Hepatic stellate cell (primary cell): Measurements from ENCODE around the gene MC1R.
"Not testable (repeated sequence)": the region's sequence is repeated elsewhere in the genome, so short reads cannot be mapped to it uniquely, and the experiment has no call there.

Experiments
- DNase-seq: peaks from one replicate; pipeline ENCODE4 v3.0.0; 2011; ENCODE audit warnings: low spot score

Gene MC1R

DNA sequence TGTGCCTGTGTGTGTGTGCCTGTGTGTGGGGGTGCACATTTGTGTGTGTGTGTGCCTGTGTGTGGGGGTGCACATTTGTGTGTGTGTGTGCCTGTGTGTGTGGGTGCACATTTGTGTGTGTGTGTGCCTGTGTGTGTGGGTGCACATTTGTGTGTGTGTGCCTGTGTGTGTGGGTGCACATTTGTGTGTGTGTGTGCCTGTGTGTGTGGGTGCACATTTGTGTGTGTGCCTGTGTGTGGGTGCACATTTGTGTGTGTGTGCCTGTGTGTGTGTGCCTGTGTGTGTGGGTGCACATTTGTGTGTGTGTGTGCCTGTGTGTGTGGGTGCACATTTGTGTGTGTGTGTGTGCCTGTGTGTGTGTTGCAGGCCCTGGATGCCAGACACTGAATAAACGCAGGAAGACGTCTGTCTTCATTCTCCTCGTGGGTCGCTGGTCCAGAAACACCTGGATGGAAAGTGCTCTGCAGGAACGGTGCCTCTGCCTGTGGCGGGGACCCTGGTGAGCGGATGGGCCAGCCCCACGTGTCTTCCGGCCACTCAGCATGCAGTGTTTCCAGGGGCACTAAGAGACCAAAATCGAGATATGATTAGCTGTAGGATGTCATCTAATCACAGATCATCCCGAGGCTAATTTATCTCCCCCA is 3.9 kb upstream of the MC1R start:
- DNase-seq: not testable (repeated sequence)

DNA sequence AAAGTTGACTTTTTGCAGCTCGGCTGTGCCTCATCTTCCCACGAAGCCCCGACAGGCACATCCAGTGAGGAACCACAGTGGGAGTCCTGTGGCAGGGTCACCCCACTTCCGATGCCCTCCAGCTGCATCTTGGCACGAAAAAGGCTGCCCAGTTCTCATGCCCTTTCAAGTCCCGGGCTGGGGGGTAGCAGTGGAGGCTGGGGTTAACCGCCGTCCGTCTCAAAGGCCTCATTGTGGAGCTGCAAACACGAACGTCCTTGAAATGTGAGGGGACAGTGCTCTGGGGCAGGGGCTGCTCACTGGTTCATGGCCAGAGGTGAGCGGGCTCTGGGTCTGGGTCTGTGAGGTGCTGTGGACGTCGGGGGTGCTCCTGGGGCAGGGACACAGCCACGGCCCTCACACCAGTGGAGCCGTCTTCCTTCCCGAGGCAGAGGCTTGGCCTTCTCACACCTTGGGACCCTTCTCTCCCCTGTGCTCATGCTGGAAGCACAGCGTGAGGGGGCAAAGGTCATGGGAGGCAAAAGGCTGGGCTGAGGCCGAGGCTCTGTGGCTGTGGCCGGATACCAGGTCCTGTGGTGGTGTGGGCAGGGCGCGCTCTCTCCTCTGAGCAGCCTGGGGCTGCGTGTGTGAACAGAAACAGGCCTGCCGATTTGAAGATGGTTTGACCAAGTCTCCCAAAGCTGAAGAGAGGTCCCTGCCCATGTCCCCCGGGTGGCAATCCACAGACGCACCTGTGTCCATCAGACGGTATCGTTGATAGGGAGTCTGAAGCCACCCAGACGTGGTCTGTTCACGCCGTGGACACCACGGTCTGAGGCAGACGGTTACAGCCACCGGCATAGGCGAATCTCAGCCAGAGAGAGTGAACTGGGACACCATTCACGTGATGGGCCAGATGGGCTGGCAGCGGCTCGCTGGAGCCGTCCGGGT is 3.1 kb upstream of the MC1R start:
- no peak for DNase-seq

DNA sequence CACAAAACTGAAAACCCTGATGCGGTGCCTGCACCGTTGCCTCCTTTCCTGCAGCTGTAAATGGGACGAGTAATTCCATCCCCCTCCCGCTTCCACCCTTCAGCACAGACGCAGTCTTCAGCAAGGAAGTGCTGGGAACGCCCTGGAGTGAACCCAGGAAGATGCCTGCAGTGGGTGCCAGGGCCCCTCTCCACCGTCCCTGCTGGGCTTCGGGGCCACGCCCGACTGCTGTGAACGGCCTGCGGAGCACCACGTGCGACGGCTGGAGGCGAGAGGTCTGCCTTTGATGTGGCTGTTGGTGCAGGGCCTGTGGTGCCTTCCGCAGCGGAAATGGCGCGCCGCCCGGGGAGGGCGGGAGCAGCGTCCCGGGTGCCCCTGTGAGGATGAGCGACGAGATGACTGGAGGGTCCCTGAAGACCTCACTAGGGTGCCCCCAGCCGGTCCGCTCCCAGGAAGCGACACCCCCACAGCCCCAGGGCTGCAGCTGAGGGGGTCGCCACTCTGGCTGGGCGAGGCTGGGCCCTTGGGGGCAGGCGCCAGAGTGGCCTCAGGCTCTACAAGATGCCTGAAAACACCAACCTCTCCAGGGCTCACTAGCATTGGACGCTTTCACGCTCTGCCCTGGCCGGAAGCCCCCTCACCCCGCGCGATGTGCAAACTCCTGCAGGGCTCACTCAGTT is 749 bp upstream of the MC1R start:
- peak; percentile 74 for DNase-seq

DNA sequence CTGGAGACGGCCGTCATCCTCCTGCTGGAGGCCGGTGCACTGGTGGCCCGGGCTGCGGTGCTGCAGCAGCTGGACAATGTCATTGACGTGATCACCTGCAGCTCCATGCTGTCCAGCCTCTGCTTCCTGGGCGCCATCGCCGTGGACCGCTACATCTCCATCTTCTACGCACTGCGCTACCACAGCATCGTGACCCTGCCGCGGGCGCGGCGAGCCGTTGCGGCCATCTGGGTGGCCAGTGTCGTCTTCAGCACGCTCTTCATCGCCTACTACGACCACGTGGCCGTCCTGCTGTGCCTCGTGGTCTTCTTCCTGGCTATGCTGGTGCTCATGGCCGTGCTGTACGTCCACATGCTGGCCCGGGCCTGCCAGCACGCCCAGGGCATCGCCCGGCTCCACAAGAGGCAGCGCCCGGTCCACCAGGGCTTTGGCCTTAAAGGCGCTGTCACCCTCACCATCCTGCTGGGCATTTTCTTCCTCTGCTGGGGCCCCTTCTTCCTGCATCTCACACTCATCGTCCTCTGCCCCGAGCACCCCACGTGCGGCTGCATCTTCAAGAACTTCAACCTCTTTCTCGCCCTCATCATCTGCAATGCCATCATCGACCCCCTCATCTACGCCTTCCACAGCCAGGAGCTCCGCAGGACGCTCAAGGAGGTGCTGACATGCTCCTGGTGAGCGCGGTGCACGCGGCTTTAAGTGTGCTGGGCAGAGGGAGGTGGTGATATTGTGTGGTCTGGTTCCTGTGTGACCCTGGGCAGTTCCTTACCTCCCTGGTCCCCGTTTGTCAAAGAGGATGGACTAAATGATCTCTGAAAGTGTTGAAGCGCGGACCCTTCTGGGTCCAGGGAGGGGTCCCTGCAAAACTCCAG is 1.1 kb downstream of the MC1R start:
- no peak for DNase-seq

DNA sequence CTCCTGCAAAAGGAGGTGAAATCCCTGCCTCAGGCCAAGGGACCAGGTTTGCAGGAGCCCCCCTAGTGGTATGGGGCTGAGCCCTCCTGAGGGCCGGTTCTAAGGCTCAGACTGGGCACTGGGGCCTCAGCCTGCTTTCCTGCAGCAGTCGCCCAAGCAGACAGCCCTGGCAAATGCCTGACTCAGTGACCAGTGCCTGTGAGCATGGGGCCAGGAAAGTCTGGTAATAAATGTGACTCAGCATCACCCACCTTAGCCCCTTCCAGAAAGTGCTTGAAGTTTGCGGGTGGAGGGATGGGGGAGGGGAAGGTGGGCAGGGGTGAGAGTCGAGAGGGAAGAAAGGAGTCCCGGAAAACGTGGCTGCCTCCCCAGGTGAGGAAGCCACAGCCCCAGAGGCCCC is 2.1 kb downstream of the MC1R start:
- DNase-seq: no peak

DNA sequence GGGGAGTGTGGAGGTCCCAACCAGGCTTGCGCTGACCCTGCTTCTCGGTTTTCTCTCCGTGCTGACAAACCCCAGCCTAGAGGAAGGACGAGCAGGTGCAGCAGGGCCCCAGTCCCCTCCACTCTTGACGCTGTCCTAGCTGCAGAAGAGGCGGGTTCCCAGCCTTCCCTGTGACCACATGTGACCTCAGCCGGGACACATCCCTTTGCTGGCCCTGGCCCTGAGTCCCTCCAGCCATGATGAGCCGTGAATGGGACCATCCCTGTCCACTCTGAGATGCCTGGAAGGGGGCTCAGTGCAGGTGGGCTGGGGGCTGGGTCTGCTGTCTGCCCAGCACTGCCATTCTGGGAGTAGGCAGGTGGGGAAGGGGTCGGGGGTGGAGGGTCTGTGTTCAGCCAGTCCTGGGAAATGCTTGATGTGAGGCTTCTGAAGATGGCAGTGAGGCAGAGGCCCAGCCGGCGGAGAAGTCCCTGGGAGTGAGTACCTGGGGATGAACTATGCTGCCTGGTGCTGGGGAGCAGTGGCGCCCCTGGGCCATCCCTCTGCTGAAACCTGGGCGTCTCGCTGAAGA is 2.6 kb downstream of the MC1R start:
- DNase-seq: no peak

DNA sequence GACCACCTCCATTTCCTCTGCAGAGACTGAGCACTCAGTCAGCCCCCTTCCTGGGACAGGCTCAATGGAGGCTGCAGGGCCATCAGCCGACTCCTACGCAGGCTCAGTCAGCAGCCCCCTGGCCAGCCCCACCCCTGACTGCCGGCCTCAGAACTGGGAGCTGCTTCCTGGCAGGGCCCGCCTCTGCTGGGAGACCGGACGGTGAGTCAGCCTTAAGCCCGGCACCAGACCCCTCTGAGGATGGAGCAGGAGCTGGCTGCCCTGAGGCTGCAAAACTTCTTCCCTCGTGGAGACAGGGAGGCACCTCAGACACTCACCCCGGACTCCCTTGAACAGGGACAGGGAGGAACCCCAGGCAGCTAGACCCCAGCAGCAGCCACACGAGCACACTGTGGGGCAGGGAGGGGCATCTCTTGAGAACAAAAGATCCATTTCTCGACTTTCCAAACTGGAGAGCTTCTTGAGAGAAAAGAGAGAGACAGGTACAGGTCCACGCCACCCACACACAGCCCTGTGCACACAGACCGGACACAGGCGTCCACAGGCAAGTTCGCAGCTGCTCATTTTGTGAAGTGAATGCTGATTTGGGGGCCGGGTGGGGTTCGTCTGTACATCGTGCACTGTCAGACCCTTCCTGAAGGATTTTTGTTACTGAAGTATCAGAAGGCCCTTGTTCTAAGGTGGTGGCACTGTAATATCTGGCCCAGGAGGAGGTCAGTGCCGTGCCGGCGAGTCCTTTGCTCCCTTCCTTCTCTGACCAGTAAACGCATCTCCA is 3.2 kb downstream of the MC1R start:
- DNase-seq: peak; percentile 98

DNA sequence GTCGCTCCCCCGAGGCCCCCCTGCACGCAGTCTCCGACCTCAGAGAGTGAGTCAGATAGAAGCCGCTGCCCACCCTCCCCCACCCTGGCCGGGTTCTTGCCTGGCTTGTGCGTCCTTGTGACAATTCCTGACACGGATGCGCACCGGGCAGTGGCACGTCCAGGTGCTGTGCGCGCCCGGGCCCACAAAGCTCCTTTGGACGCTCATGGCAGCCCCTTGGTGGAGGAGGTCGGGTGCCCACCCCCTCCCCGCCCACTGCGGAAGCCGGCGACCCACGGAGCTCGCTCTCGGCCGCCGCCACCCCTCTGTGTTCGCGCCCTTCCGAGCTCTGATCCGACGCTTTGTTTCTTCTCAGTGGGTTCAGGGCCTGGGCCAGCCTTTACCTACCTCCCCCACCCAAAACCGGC is 3.8 kb downstream of the MC1R start:
- DNase-seq: peak; percentile 95

DNA sequence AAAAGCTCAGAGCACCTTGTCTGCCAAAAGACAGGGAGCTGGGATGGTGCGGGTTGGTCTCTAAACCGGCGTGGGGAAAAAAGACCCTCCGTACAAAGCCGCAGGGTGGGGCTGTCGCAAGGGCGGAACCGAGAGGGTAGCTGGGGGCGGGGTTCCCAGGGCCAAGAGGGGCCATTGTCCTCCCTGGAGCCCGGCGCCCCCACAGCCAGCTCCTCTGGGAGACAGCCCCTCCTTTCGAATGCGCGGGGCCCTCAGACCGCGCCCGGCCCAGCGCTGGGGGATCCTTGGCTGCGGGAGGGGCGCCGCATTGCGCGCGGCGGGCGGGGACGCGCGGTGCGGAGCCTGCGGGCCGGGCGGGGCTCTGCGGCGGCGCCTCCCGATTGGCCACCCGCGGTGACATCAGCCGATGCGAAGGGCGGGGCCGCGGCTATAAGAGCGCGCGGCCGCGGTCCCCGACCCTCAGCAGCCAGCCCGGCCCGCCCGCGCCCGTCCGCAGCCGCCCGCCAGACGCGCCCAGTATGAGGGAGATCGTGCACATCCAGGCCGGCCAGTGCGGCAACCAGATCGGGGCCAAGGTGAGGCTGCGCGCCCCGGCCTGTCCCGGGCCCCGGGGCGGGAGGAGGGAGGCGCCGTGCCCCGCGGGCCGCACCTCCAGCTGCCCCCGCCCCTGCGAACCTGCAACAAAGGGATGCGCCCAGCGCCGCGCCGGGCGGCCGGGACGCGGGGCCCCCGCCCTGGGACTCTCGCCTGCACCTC is 4.4 kb downstream of the MC1R start, which contains the start of gene TUBB3:
Gene TUBB3 (plus strand): TSS at position 459 of the 756 bp plus-strand sequence. CDS start 60 bp downstream, at position 519.
- DNase-seq: peak; percentile 98

DNA sequence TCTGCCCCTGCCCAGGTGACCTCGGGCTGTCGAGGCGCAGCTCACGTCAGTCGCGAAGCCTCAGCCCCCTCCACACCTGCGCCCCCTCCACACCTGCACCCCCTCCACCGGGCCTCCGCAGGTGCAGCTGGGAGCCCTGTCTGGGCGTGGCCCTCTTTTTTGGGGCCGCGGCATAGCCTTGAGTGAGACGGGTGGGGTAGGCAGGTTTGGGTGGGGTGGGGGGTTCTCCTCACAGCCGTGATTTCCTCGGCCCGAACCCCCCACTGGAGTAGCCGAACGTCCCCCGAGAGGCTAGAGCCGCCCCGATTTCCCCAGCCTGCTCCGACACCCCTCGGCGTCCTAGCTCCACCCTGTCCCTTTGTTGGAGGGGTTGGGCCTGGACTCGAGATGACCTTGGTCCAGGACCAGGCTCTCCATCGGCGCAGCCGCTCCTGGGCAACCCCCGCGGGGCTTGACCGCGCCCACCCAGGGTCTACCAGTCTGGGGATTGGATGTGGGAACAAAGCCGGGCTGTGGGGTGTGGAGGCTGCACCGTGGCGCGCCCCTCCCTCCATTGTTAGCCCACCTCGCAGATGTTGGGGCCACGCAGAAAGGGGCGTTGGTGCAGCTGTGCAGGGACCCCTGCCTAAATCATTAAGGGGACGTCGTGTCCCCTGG is 5.1 kb downstream of the MC1R start:
- DNase-seq: no peak

DNA sequence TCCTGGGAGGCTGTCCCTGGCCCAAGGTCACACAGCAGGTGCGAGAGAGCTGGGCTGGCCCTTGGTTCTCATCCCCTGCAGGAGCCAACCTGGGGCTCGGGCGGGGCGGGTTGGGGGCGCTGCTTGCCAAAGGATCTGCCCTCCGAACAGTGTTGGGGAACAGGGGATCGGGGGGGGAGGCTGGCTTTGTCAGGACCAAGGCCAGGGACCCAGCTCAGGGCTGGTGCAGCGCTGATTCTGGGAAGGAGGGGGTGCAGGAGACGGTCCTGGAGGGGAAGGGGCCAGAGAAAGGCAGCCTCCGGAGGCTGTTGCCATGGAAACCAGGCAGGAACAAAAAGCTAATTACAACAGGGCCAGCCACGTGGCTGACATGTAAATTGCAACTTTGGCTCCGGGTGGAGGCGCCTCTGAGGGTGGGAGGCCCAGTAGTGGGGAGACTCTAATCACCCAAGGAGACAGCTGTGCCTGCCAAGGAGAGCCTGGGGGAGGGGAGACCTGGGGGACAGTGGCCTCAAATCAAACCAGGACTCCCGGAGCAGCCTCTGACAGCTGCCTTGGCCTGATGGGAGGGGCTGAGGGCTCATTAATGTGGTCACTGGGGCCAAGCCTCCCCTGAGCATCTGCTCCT is 5.7 kb downstream of the MC1R start:
- no peak for DNase-seq

DNA sequence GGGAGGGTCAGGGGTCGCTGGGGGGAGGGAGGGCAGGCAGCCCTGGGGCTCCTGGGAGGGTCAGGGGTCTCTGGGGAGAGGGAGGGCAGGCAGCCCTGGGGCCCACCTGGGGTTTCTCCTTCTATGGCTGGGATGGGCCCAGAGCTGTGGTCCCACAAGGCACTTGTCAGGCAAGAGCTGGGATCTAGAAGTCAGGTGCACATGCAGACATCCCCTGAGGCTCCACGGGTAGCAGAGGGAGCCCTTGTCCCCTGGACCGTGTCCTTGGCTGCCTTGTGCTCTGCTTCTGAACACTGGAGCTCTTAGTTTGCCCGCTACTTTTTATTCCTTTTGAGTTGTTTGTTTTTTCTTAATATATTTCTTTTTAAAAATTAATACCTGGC is 6.3 kb downstream of the MC1R start:
- DNase-seq: no peak

DNA sequence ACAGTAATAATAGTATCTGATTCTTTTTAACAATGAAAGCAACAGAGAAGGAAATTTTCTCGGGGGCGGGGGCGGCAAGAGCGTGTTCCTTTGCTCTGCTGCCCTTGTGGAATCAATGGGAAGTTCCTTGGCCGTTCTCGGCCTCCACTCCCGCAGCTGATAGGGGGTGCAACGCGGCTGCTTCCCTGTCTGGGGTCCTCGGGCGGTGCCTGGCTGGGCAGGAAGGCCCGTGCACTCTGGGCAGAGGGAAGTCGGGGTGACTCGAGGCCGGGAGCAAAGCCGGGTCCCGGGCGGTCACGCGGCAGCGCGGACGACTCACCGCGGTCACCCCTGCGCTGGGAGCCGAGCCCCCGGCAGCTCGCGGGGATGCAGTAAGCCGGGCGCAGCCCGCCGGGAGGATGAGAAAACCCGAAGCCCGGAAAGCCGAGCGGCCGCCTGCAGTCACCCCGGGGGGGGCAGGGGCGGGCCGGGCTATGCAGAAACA is 7.0 kb downstream of the MC1R start:
- no peak for DNase-seq

DNA sequence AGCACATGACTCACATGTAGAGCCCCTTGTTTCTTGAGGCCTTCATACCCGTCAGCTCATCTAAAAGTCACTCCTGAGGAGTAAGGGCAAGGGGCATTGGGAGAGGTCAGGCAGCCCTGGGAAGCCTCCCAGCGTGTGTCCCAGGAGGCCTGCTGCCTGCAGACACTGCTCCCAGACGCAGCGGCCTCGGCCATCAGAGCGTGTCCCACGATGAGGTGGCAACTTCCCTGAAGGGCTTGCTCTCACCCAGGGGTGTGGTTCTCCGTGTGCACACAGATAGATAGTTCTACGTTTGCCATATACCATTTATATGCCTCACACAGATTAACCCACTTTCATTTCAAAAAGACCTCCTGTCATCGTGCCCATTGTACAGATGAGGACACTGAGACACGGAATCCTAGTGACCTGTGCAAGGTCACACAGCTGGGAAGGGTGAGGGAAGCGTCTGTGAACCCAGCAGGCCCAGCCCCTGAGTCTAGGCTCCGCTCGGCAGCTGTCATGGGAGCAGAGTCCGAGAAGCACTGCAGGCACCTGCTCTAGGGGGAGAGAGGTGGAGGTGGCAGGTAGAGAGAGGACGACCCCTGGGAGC is 12.7 kb downstream of the MC1R start:
- no peak for DNase-seq

DNA sequence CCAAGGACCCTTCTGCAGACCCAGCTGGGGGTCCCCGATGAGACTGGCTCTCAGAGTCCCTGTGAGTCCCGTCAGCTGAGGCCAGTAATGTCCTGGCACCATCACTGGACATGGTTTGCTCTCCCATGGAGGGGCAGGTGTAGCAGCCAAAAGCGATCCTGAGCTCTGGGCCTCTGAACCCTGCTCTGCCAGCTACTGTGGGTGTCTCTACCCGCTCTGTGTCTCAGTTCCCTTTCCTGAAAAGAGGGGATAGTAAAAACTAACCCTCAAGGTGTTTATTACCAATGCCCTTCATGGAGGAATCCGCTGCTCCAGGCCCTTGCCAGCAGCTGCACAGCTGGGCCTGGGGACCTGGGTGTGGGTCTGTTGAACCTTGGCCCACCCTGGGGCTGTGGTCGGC is 13.3 kb downstream of the MC1R start:
- DNase-seq: no peak

DNA sequence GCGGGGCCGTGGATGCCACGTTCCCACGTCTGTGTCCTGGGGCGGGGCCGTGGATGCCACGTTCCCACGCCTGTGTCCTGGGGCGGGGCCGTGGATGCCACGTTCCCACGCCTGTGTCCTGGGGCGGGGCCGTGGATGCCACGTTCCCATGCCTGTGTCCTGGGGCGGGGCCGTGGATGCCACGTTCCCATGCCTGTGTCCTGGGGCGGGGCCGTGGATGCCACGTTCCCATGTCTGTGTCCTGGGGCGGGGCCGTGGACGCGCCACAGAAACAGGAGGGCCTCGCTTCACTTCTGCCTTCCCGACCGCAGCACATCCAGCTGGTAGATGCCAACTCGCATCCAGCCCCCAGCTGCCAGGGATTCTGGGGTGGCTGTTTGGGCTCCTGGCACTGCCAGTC is 15.4 kb downstream of the MC1R start:
- DNase-seq: not testable (repeated sequence)

DNA sequence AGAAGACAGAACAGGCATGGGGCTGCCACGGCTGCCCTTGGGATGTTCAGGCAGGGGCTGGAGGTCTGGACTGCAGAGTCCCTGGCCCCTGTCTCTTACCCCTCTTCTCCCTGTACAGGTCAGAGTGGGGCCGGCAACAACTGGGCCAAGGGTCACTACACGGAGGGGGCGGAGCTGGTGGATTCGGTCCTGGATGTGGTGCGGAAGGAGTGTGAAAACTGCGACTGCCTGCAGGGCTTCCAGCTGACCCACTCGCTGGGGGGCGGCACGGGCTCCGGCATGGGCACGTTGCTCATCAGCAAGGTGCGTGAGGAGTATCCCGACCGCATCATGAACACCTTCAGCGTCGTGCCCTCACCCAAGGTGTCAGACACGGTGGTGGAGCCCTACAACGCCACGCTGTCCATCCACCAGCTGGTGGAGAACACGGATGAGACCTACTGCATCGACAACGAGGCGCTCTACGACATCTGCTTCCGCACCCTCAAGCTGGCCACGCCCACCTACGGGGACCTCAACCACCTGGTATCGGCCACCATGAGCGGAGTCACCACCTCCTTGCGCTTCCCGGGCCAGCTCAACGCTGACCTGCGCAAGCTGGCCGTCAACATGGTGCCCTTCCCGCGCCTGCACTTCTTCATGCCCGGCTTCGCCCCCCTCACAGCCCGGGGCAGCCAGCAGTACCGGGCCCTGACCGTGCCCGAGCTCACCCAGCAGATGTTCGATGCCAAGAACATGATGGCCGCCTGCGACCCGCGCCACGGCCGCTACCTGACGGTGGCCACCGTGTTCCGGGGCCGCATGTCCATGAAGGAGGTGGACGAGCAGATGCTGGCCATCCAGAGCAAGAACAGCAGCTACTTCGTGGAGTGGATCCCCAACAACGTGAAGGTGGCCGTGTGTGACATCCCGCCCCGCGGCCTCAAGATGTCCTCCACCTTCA is 16.2 kb downstream of the MC1R start:
- DNase-seq: no peak
